GM20431 (cell line): ENCODE data around the gene EDAR.

Experiments used
- in situ Hi-C: fragments of 300-500 bp; cut with MseI, MboI; formaldehyde crosslinking; loops from one replicate; pipeline ENCODE4 v1.15.0; 2020; ENCODE audit warnings: low sequenced_read_pairs; ENCODE audit not compliant: unreplicated experiment

EDAR gene

GRCh38 chr2:109006971-109007370 is 18.0 kb upstream of the EDAR start:
- in situ Hi-C loops = no loop called here

DNA sequence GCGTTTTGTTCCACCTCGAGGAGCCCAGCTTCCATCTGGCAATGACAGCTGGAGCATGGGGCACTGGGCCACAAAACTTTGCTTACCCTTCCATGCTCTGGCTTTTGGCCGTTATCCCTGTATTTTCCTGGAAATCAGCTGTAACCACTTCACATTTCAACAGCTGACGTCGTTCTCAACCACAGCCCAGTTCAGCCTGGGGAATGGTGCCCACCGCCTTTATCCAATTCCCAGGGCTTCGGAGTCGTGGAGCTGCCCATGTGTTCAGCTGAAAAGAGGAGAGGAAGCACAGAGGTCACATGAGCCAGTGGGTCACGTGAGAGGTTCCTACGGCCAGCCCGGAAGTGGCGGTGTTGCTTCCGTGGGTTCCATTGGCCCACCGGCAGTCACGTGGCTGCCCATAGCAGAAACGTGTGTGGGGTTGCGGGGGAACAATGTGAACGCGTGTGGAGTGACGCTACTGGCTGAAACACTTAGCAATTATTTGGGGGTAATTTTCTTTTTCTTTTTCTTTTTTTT is 16.7 kb upstream of the EDAR start:
- in situ Hi-C loops = no loop called here

GRCh38 chr2:109001201-109001600 is 12.2 kb upstream of the EDAR start:
- in situ Hi-C loops = no loop called here

DNA sequence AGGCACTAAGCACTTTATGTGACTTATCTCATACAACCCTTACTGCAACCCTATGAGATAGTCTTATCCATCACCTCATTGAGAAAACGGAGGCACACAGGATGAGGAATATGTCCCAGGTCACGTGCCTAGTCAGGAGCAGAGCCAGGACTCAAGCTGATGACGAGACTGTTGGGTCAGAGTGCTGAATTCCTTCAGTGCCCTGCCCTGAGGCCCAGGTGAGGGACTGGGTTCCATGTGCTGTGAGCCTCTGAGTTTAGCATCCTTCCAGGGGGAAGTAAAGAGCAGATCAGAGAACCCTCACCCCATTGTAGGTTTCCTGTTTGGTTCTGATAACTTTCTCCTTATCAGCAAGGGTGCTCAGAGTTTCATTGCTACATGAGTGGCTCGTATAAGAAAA is 11.7 kb upstream of the EDAR start:
- in situ Hi-C loops = no loop called here

GRCh38 chr2:108998911-108999310 is 9.9 kb upstream of the EDAR start:
- in situ Hi-C loops = no loop called here

DNA sequence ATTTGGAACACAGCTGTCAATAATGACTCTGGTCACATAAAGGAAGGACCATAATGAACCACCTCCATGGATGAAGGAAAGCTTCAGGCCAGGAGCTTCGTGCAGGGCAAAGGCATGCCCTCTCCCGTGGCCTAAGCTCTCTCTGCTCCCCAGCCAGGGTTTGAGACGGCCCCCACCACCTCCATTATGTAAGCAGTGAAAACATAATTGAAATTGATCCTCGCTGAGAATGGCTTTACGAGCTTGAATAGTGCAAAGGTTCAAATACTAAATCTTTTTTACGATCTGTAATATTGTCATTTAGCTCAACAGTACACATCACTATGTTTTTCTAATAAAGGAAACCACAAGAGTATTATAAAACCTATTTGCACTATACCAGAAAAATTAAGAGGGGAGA is 5.2 kb upstream of the EDAR start:
- in situ Hi-C loops = no loop called here

GRCh38 chr2:108993095-108993937 is 4.3 kb upstream of the EDAR start:
- in situ Hi-C loops = no loop called here

GRCh38 chr2:108988076-108988795 is 784 bp downstream of the EDAR start:
- in situ Hi-C loops = no loop called here

DNA sequence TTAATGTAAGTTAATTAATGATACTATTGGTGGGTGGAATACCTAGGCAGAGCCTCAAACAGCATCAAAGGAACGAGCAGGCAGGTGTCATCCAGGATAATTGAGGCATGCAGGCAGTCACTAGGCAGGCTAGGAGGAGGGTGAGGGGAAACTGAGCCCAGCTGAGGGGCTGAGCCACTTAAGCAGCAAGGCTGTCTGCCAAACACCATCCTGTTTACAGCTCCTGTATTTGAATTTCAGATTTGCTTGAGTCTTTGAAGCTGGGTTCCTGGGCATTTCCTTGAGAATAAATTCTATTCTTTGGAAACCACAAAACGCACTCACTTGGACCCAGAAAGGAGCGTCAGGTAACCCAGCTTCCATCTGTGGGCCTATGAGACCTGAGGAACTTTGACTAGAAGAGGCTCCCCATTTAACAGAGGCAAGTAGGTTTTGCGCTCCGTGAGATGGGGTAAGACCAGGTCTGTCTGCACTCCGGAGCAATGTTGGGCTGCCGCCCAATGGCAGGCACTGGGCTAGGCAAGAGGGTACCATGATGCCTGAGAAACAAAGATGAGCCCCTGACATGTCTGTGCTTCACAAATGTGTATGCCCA is 2.0 kb downstream of the EDAR start:
- in situ Hi-C loops = no loop called here

- in situ Hi-C loops = no loop called here
Measured at GRCh38 chr2:108983610-108984009, 5.4 kb downstream of the EDAR start.

- in situ Hi-C loops = no loop called here
Measured at GRCh38 chr2:108983061-108983460, 6.0 kb downstream of the EDAR start.

- in situ Hi-C loops = no loop called here
Measured at GRCh38 chr2:108982259-108982679, 6.8 kb downstream of the EDAR start.

GRCh38 chr2:108981846-108982245 is 7.2 kb downstream of the EDAR start:
- in situ Hi-C loops = no loop called here

DNA sequence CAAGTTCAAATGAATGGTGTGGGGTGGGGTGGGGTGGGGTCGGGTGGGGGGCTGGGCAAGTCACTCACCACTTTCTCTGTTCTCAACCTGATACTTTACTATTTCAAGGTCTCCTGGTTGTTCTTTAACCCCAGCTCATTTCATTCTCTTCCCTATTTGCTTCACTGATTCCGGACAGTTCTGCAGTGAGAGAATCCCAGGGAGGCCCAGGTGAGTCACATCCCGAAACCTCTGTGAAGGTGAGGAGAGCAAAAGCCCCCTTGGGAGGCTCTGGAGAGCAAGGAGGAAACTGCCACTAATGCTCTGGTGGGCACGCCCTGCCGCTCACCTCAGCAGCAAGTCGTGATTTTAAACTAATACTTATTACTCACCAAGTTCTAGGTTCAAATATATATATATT is 8.9 kb downstream of the EDAR start:
- in situ Hi-C loops = no loop called here

GRCh38 chr2:108979461-108979860 is 9.6 kb downstream of the EDAR start:
- in situ Hi-C loops = no loop called here

DNA sequence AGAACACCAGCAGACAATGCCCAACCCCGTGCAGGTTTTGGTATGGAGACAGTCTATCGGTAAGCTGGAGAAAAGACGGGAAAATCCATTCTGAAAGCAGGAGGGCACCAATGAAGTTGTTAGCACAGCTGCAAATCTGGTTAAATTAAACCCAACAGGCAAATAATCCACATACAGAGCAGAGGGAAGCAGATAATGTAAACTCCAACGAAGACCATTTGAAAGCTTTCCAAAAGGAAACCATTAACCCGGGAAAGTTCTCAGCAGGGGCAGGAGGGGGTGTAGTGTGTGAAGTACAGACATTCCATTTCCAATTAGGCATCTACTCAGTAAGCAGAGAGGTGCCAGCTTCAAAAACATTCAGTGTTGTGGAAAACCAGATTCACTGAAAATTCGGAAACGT is 10.3 kb downstream of the EDAR start:
- in situ Hi-C loops = no loop called here

DNA sequence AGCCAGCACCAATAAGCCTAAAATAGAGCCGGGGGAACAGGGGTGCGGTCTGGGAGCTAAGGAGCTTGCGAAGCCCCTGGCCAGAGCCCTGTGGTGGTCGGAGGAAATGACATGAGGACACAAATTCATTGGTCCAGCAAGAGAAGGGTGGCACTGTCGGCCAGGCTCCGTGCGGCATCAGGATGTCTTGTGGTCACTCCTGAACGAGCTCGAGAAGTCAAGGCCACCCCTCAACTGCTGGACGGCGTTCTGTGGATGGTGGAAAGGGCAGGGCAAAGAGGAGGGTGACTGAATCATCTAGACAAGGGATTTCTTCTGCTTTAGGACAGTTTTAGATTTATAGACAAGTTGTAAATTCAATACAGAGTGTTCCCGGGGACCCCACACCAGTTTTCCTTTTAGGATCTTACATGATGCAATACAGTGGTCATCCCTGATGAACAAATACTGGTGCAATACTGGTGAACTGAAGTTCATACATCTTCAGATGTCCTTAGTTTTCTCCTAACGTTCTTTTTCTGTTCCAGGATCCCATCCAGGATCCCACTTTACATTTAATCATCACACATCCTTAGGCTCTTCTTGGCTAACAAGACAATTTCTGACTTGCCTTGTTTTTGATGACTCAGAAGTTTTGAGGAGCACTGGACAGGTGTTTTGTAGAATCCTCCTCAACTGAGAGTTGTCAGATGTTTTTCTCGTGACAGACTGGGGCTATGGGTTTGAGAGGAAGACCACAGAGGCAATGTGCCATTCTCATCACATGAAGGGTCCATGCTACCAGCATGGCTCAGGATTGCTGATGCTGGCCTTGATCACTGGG is 13.2 kb downstream of the EDAR start:
- in situ Hi-C loops = no loop called here

DNA sequence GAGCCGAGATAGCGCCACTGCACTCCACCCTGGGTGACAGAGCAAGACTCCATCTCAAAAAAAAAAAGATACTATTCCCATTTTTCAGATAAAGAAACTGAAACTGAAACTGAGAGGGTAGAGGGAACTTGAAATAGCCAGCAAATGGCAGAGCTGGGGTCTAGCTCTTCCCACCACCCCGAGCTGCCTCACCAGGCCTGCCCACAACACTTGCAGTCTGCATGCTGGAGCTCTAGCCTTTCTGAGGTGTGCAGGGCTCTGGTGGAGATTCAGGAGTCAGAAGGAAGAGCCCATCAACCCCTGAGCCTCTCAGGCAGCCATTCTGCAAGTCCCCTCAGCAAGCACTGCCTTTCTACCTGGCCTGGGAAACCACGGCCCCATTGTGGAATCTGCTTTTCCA is 14.3 kb downstream of the EDAR start:
- in situ Hi-C loops = no loop called here

DNA sequence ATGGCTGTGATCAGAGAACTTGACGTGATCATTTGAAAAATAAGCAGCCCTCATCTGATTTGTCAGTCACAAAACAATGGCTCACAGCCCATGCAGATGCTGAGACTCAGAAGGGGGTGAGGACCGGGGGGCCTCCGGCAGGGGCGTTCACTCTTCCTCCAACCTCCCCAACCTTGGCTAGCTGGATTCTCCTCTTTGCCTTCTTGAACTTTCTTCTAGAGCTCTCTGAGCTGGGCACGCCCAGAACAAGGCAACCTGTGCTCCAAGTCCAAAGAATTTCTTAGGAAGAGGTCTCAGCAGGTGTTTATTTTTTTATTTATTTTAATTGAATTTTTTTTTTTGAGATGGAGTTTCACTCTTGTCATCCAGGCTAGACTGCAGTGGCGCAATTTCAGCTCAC is 16.4 kb downstream of the EDAR start:
- in situ Hi-C loops = no loop called here
